OCI-LY3 (cell line): Measurements from ENCODE around the gene OAT.

Experiments
- H2AFZ ChIP-seq: fragments of 200-600, 300-600 bp; shearing (Covaris generic); 2 replicates; pipeline ENCODE4 v1.6.0; 2014; ENCODE audit warnings: antibody characterized with exemption, low read depth, low read length
- H3K27ac ChIP-seq: fragments of 200-600, 300-600 bp; sonication (generic); 2 replicates; pipeline ENCODE4 v1.5.1; 2014; ENCODE audit warnings: mild to moderate bottlenecking, low read length, moderate library complexity, mixed read lengths
- H3K27me3 ChIP-seq: fragments of 200-600, 300-600 bp; sonication (generic); 2 replicates; pipeline ENCODE4 v1.6.1; 2014; ENCODE audit warnings: low read depth, low read length, mixed read lengths
- H3K36me3 ChIP-seq: fragments of 200-600, 300-600 bp; sonication (generic); replicated peaks from 2 replicates; pipeline ENCODE3; 2014; ENCODE audit warnings: low read depth, low read length, mixed read lengths
- H3K4me1 ChIP-seq: fragments of 300-600, 200-600 bp; sonication (generic); 2 replicates; pipeline ENCODE4 v1.6.1; 2014; ENCODE audit warnings: low read length, mixed read lengths
- H3K4me2 ChIP-seq: fragments of 200-600, 300-600 bp; sonication (generic); 2 replicates; pipeline ENCODE4 v1.6.1; 2014; ENCODE audit warnings: low read length, mixed read lengths
- H3K4me3 ChIP-seq: fragments of 300-600, 200-600 bp; sonication (generic); 2 replicates; pipeline ENCODE4 v1.5.1; 2014; ENCODE audit warnings: antibody characterized with exemption, mild to moderate bottlenecking, low read length, moderate library complexity
- H3K79me2 ChIP-seq: fragments of 300-600, 200-600 bp; shearing (Covaris generic); 2 replicates; pipeline ENCODE4 v1.6.1; 2014; ENCODE audit warnings: mild to moderate bottlenecking, low read length, mixed read lengths
- H3K9ac ChIP-seq: fragments of 300-600, 200-600 bp; shearing (Covaris generic); 2 replicates; pipeline ENCODE4 v1.6.0; 2014; ENCODE audit warnings: mild to moderate bottlenecking, low read length, moderate library complexity
- H3K9me3 ChIP-seq: fragments of 200-600, 300-600 bp; shearing (Covaris generic); 2 replicates; pipeline ENCODE4 v1.6.1; 2014; ENCODE audit warnings: low read length, mixed read lengths; ENCODE audit not compliant: insufficient read depth
- H4K20me1 ChIP-seq: fragments of 200-600, 300-600 bp; sonication (generic); 2 replicates; pipeline ENCODE4 v1.6.1; 2016; ENCODE audit warnings: low read length, mixed read lengths; ENCODE audit not compliant: insufficient read depth
- EZH2phosphoT487 ChIP-seq: fragments of 200-600 bp; shearing (Covaris generic); IDR thresholded peaks from 2 replicates; pipeline ENCODE4 v1.6.1; 2018; ENCODE audit warnings: antibody characterized with exemption, mixed run types, low read depth
- TF ChIP-seq, protein P1 (sequence below): fragments of 200-600, 300-600 bp; sonication (generic); IDR thresholded peaks from 2 replicates; pipeline ENCODE4 v1.5.1; 2014; ENCODE audit warnings: antibody characterized with exemption, low read length, low read depth

OAT gene

DNA sequence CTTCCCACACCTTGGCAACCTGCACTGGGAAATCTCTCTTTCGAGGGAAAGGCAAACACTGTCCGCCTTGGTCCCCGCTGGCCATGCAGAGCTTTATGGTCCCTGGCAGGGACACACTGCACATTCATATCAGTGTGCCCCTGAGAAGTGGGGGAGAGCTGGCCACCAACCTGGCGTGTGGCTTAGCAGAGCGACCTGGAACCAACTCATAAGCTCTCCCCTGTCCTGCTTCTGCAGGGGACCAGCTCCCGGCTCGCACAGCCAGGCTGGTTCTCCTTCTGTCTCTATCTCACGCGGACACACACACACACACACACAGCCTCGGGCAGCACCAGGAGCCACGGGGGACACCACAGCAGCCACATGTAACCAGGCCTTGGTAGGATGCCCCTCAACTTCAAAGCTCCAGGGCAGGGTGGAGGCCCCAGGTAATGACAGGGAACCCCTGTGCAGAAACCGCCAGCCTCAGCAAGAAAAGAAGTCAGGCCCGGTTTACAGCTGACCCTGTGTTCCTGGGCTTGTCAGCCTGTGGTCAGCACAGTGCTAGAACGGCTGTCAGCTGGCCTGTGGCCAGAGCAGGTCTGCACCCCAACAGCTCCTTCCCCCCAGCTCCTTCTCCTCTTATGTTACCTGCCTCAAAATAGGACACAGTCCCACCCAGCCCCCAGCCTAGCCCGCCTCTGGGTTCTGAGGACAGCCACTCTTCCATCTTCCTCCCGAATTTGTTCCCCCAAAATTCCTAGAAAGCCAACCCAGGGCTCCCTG lies 69.3 kb downstream of the OAT start:
- Histone ChIP-seq H4K20me1 (no peaks in the 10 kb centered on the region), H3K27me3 (no peaks in the 10 kb centered on the region), H3K4me3 (no peak overlapping the region), H3K9me3 (no peaks in the 10 kb centered on the region), H3K36me3 (no peaks in the 10 kb centered on the region), H3K4me2 (no peak overlapping the region), H3K79me2 (no peaks in the 10 kb centered on the region), H2AFZ (no peak overlapping the region), H3K27ac (no peak overlapping the region), H3K9ac (no peak overlapping the region), H3K4me1 (no peaks in the 10 kb centered on the region)
- TF ChIP-seq, protein P1, sequence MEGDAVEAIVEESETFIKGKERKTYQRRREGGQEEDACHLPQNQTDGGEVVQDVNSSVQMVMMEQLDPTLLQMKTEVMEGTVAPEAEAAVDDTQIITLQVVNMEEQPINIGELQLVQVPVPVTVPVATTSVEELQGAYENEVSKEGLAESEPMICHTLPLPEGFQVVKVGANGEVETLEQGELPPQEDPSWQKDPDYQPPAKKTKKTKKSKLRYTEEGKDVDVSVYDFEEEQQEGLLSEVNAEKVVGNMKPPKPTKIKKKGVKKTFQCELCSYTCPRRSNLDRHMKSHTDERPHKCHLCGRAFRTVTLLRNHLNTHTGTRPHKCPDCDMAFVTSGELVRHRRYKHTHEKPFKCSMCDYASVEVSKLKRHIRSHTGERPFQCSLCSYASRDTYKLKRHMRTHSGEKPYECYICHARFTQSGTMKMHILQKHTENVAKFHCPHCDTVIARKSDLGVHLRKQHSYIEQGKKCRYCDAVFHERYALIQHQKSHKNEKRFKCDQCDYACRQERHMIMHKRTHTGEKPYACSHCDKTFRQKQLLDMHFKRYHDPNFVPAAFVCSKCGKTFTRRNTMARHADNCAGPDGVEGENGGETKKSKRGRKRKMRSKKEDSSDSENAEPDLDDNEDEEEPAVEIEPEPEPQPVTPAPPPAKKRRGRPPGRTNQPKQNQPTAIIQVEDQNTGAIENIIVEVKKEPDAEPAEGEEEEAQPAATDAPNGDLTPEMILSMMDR: no peak
- TF ChIP-seq EZH2phosphoT487: no peak

DNA sequence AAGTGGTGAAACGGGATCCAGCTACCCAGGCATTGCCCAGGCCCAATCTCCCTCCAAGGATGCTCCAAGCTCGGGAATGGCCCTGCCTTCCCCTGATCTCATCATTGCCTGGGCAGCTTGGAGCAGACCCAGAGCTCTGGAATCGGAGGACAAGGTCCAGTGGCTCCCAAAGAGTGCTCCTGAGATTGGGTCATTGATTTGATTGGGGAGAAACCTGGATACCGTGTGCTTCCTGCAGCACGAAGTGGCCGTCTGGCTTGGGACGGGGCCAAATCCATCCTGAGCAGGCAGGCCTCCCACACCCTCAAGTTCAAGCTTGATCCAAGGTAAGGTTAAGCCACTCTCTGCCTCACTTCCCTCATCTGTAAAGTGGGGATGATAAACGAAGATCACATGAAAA lies 69.9 kb downstream of the OAT start:
- no peaks in the 10 kb centered on the region for H3K27me3 ChIP-seq
- H2AFZ ChIP-seq: no peak overlapping the region
- no peak overlapping the region for H3K4me3 ChIP-seq
- TF ChIP-seq, protein P1: no peak
- TF ChIP-seq EZH2phosphoT487: no peak
- H3K36me3 ChIP-seq: no peaks in the 10 kb centered on the region
- H3K9me3 ChIP-seq: no peaks in the 10 kb centered on the region
- H3K4me2 ChIP-seq: no peak overlapping the region
- no peak overlapping the region for H3K27ac ChIP-seq
- no peaks in the 10 kb centered on the region for H3K79me2 ChIP-seq
- no peaks in the 10 kb centered on the region for H4K20me1 ChIP-seq
- no peaks in the 10 kb centered on the region for H3K4me1 ChIP-seq
- H3K9ac ChIP-seq: no peak overlapping the region

DNA sequence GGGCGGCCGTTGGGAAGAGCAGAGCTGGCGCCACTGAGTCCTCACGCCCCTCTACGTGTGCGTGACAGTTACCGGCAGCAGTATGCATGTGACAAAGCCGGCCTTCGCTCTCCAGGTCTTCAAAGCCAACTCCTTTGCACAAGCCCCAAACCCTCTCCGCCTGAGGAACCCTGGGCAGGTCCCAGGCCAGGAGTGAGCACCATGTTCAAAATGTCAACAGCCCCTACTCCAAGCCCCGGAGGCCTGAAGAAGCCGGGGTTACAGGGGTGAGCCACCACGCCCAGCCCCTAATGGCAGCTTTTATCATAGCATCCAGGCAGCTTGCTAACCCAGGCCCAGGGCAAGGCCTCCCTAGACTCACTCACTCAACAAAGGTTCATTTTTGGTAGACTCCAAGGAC lies 70.8 kb downstream of the OAT start:
- no peaks in the 10 kb centered on the region for H3K36me3 ChIP-seq
- H3K4me3 ChIP-seq: no peak overlapping the region
- H3K9ac ChIP-seq: no peak overlapping the region
- no peaks in the 10 kb centered on the region for H3K4me1 ChIP-seq
- no peaks in the 10 kb centered on the region for H3K27me3 ChIP-seq
- no peaks in the 10 kb centered on the region for H3K79me2 ChIP-seq
- H3K9me3 ChIP-seq: no peaks in the 10 kb centered on the region
- TF ChIP-seq, protein P1: no peak
- TF ChIP-seq EZH2phosphoT487: no peak
- H3K27ac ChIP-seq: no peak overlapping the region
- H4K20me1 ChIP-seq: no peaks in the 10 kb centered on the region
- no peak overlapping the region for H3K4me2 ChIP-seq
- no peak overlapping the region for H2AFZ ChIP-seq
